T-helper 2 cell treated with Interferon-gamma antibody and Interleukin-4, amounts not matched to agents 100 ng/mL and 5 ng/mL, for 36 hours (primary cell): ENCODE results near the gene JMJD1C. TPM values are rescaled to one million over a fixed set of nuclear protein-coding genes. Genes with fewer than 3 reads are reported as not detected.
"Not testable (repeated sequence)": the region's sequence is repeated elsewhere in the genome, so short reads cannot be mapped to it uniquely, and the experiment has no call there.

Experiments
- intact Hi-C: fragments of 100-400 bp; cut with micrococcal nuclease; formaldehyde crosslinking; loops from one replicate; pipeline ENCODE4 v1.15.1; 2023
- total RNA-seq: library from RNA; stranded (reverse); gene quantifications from 2 replicates; pipeline ENCODE4 v1.2.3, GENCODE V29; 2022

Gene JMJD1C
- total RNA-seq, 1 donor from 2014 or later = 43.3 TPM

- intact Hi-C loops = no loop called here
Observed at GRCh38 chr10:63197344-63198092, 268.3 kb downstream of the JMJD1C start.

GRCh38 chr10:63192826-63193225, 273.0 kb downstream of the JMJD1C start:
- intact Hi-C loops = no loop called here

GRCh38 chr10:63175534-63175933, 290.2 kb downstream of the JMJD1C start:
- intact Hi-C loops = loop anchor here (2.0 kb wide), 1 partner anchor 93 kb away; no protein-coding TSS in a partner anchor

GRCh38 chr10:63173468-63174232, 292.1 kb downstream of the JMJD1C start:
- intact Hi-C loops = loop anchor here (1.0 to 5.0 kb wide), 3 partner anchors 40 to 349 kb away; partner anchors contain the start of genes NRBF2 and REEP3

- intact Hi-C loops = loop anchor here (5.0 kb wide), 1 partner anchor 350 kb away; the partner anchor contains the start of gene REEP3
Observed at GRCh38 chr10:63171926-63172325, 293.9 kb downstream of the JMJD1C start.

GRCh38 chr10:63171255-63171855, 294.4 kb downstream of the JMJD1C start:
- intact Hi-C loops = loop anchor here (5.0 kb wide), 1 partner anchor 351 kb away; the partner anchor contains the start of gene REEP3

- intact Hi-C loops = loop anchor here (5.0 kb wide), 1 partner anchor 353 kb away; the partner anchor contains the start of gene REEP3
Observed at GRCh38 chr10:63169624-63170023, 296.2 kb downstream of the JMJD1C start.

GRCh38 chr10:63168821-63169462, 296.8 kb downstream of the JMJD1C start:
- intact Hi-C loops = no loop called here

GRCh38 chr10:63166742-63167258, 299.0 kb downstream of the JMJD1C start:
- intact Hi-C loops = loop anchor here (1.0 kb wide), 2 partner anchors 463 to 554 kb away; no protein-coding TSS in a partner anchor

- intact Hi-C loops = no loop called here
Observed at GRCh38 chr10:63165249-63165648, 300.5 kb downstream of the JMJD1C start.

GRCh38 chr10:63164166-63164623, 301.6 kb downstream of the JMJD1C start:
- intact Hi-C loops = no loop called here

- intact Hi-C loops = no loop called here
Observed at GRCh38 chr10:63161592-63161991, 304.2 kb downstream of the JMJD1C start.

GRCh38 chr10:63157845-63158624, 307.7 kb downstream of the JMJD1C start:
- intact Hi-C loops = loop anchor here (1.0 to 5.0 kb wide), 10 partner anchors 25 to 891 kb away; partner anchors contain the start of genes NRBF2 and RTKN2

GRCh38 chr10:63156236-63156635, 309.5 kb downstream of the JMJD1C start:
- intact Hi-C loops = loop anchor here (5.0 kb wide), 2 partner anchors 74 to 889 kb away; partner anchors contain the start of gene RTKN2

GRCh38 chr10:63155388-63156020, 310.3 kb downstream of the JMJD1C start:
- intact Hi-C loops = loop anchor here (5.0 kb wide), 2 partner anchors 73 to 888 kb away; partner anchors contain the start of gene RTKN2

GRCh38 chr10:63154546-63155387, 311.0 kb downstream of the JMJD1C start:
- intact Hi-C loops = loop anchor here (5.0 kb wide), 2 partner anchors 72 to 887 kb away; partner anchors contain the start of gene RTKN2

GRCh38 chr10:63153868-63154545, 311.8 kb downstream of the JMJD1C start:
- intact Hi-C loops = not testable (repeated sequence)

- intact Hi-C loops = no loop called here
Observed at GRCh38 chr10:63150745-63151144, 315.0 kb downstream of the JMJD1C start.
